Measurements from ENCODE around the gene KIT.

- no peak for TF ChIP-seq CTCF (conservative IDR thresholded peaks at IDR 0.05 in 1 of 2, IDR thresholded peaks at IDR 0.05 in 1 of 2; ENCODE audit: low read depth in 1 of 2, low read length in 2 of 2)
- TF ChIP-seq EZH2 (IDR thresholded peaks at IDR 0.05; ENCODE audit: low read length, missing control alignments), result no peak
Measured at GRCh38 chr4:54745031-54745770, 87.4 kb downstream of the KIT start.
